Muscle of leg (tissue), 16 donors: Measurements from ENCODE around the gene RO60. TPM values are rescaled to one million over a fixed set of nuclear protein-coding genes. Genes with fewer than 3 reads are reported as not detected.

Source experiments
- DNase-seq: peaks from one replicate; pipeline ENCODE4 v3.0.0; 2013
- H3K27ac ChIP-seq: one replicate; pipeline ENCODE4 v1.5.1; 2013; ENCODE audit warnings: mild to moderate bottlenecking, low read length, control low read depth
- H3K27me3 ChIP-seq: one replicate; pipeline ENCODE4 v1.6.1; 2013; ENCODE audit warnings: low read length; ENCODE audit not compliant: control insufficient read depth, insufficient read depth
- H3K36me3 ChIP-seq: one replicate; pipeline ENCODE4 v1.6.1; 2013; ENCODE audit warnings: low read length; ENCODE audit not compliant: control insufficient read depth, insufficient read depth
- H3K4me1 ChIP-seq: one replicate; pipeline ENCODE4 v1.6.1; 2013; ENCODE audit warnings: low read length; ENCODE audit not compliant: control insufficient read depth, insufficient read depth
- H3K4me3 ChIP-seq: one replicate; pipeline ENCODE4 v1.5.1; 2013; ENCODE audit warnings: low read length, control low read depth
- H3K9me3 ChIP-seq: replicated peaks from 2 replicates; pipeline ENCODE4 v1.6.1; 2013; ENCODE audit warnings: low read depth, low read length; ENCODE audit not compliant: control insufficient read depth
- WGBS: methylation state at CpG from one replicate; pipeline ENCODE4 v1.1.5; 2013; ENCODE audit warnings: missing lambda C conversion rate; ENCODE audit not compliant: insufficient coverage; 5-methylcytosine and 5-hydroxymethylcytosine counted together
- long read RNA-seq, 11 donors: transcript quantifications; one replicate each; lab custom pipeline, GENCODE V29; 2026
- polyA plus RNA-seq, 8 donors: library from polyadenylated mRNA; unstranded; fragments of 120-200 nt; gene quantifications; one replicate each; pipeline versions ENCODE4 v1.2.1 to v1.2.3, GENCODE V29; 2013; ENCODE audit warnings: inconsistent platforms in 1 of 8, low replicate concordance in 1 of 8; ENCODE audit not compliant: insufficient read length in 8 of 8, insufficient read depth in 1 of 8
- total RNA-seq: library from RNA; stranded (reverse); fragments of 120-200 nt; gene quantifications from one replicate; pipeline ENCODE4 v1.2.4, GENCODE V29; 2013

RO60 gene
- total RNA-seq (67.3 TPM), polyA plus RNA-seq (10 to 100 TPM; 15.1 to 31.4 (median 25.0) TPM)
- long read RNA-seq, donor 1, partial matches to known transcripts: 9 of 12 reads
- long read RNA-seq, donor 1, other reads (novel, unspliced or antisense): 0 of 12 reads
- long read RNA-seq, donor 2: 0 reads
- long read RNA-seq, donor 3, full-length matches to known transcripts: 4 of 4 reads
- long read RNA-seq, donor 3, partial matches to known transcripts: 0 of 4 reads
- long read RNA-seq, donor 3, other reads (novel, unspliced or antisense): 0 of 4 reads
- long read RNA-seq, donor 4, partial matches to known transcripts: 0 of 1 reads
- long read RNA-seq, donor 4, other reads (novel, unspliced or antisense): 0 of 1 reads
- long read RNA-seq, donor 5, full-length matches to known transcripts: 7 of 7 reads
- long read RNA-seq, donor 5, partial matches to known transcripts: 0 of 7 reads
- long read RNA-seq, donor 5, other reads (novel, unspliced or antisense): 0 of 7 reads
- long read RNA-seq, donor 6, full-length matches to known transcripts: 7 of 61 reads
- long read RNA-seq, donor 6, partial matches to known transcripts: 54 of 61 reads
- long read RNA-seq, donor 6, other reads (novel, unspliced or antisense): 0 of 61 reads
- long read RNA-seq, donor 7, full-length matches to known transcripts: 8 of 8 reads
- long read RNA-seq, donor 7, partial matches to known transcripts: 0 of 8 reads
- long read RNA-seq, donor 7, other reads (novel, unspliced or antisense): 0 of 8 reads
- long read RNA-seq, donor 8, transcript TROVE2-206 (9 exons, 2,143 nt): major isoform, 6 of 14 reads
- long read RNA-seq, donor 8, partial matches to known transcripts: 6 of 14 reads
- long read RNA-seq, donor 8, other reads (novel, unspliced or antisense): 0 of 14 reads
- long read RNA-seq, donor 9, partial matches to known transcripts: 43 of 45 reads
- long read RNA-seq, donor 9, other reads (novel, unspliced or antisense): 0 of 45 reads
- long read RNA-seq, donor 10, full-length matches to known transcripts: 8 of 14 reads
- long read RNA-seq, donor 10, partial matches to known transcripts: 6 of 14 reads
- long read RNA-seq, donor 10, other reads (novel, unspliced or antisense): 0 of 14 reads
- long read RNA-seq, donor 11, full-length matches to known transcripts: 10 of 43 reads
- long read RNA-seq, donor 11, partial matches to known transcripts: 33 of 43 reads
- long read RNA-seq, donor 11, other reads (novel, unspliced or antisense): 0 of 43 reads

DNA sequence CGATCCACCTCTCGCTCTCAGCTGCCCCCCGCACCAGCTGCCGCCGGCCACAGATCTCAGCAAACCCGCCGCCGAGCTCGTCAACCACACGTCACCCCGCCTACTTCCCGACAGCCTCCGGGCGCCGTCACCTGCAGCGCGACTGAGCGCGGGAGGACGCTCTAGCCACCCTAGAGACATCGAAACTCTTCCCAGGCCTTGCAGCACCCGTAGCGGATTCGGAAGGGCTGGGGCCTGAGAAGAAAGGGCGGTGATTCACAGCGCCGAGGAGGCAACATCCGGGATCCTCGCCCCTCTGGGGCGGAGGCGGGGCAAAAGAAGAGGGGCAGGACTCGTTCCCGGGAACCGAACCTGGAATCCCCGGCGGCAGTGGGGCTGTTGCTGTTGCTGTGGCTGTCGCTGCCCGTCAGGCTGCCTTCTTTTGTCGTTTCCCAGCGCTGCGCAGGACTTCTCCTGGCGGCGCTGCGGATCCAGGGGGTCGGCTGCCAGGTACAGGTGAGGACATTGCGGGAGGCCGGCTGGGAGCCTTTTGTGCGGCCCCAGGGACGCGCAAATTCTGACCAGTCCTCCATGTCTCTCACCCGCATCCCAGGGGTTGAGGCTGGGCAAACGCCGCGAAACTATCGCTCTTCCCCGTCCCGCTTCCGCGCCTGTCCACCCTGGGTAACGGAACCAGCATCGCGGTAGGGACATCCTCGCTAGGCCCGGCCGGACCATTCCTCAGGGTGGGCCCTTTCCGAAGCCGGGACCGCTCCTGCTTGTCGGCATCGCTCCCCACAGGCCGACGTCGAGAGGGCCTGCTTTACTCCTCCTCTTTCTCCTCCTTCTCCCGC lies at the start of gene RO60, which contains the start of gene UCHL5:
Gene RO60, plus strand, starts transcription at position 331 of the 833 bp plus-strand sequence. CDS start 9,443 bp downstream, outside the sequence.
Gene UCHL5, minus strand, starts transcription at position 79 of the 833 bp plus-strand sequence. CDS start 100 bp downstream, outside the sequence.
- Histone ChIP-seq H3K4me3 (peak within 1 kb of the TSS; percentile 78), H3K27me3 (no peaks in the 10 kb centered on the region), H3K4me1 (peaks cover 8% of the 10 kb centered on the region), H3K36me3 (no peaks in the 10 kb centered on the region), H3K27ac (peak within 1 kb of the TSS; percentile 98), H3K9me3 (no peaks in the 10 kb centered on the region)
- WGBS: under 1% methylated on average over 62 of the region's 74 CpGs
- DNase-seq: peak; percentile 99

GRCh38 chr1:193011406-193011805 lies 48.0 kb upstream of the RO60 start:
- H3K27me3 ChIP-seq: no peaks in the 10 kb centered on the region

GRCh38 chr1:193013005-193013404 lies 46.4 kb upstream of the RO60 start:
- WGBS: no CpG with 5 or more reads among the region's 2 CpGs
- H3K4me3 ChIP-seq: no peak overlapping the region
- H3K27ac ChIP-seq: peak overlapping the region; percentile 62
- peak; percentile 85 for DNase-seq
- H3K36me3 ChIP-seq: no peaks in the 10 kb centered on the region
- H3K27me3 ChIP-seq: no peaks in the 10 kb centered on the region
- peaks cover 2% of the 10 kb centered on the region for H3K4me1 ChIP-seq
- no peaks in the 10 kb centered on the region for H3K9me3 ChIP-seq

More at GRCh38 chr1:193011406-193011805, 48.0 kb upstream of the RO60 start:
- Histone ChIP-seq H3K4me3 (no peak overlapping the region), H3K36me3 (no peaks in the 10 kb centered on the region), H3K27ac (no peak overlapping the region), H3K9me3 (no peaks in the 10 kb centered on the region), H3K4me1 (peaks cover 2% of the 10 kb centered on the region)
- no peak for DNase-seq
- WGBS: no CpG with 5 or more reads among the region's 1 CpG

- no peaks in the 10 kb centered on the region for H3K9me3 ChIP-seq
- no peaks in the 10 kb centered on the region for H3K27me3 ChIP-seq
- H3K36me3 ChIP-seq: no peaks in the 10 kb centered on the region
- no CpG with 5 or more reads among the region's 7 CpGs for WGBS
- DNase-seq: peak; percentile 28
- H3K4me1 ChIP-seq: peaks cover 2% of the 10 kb centered on the region
- no peak overlapping the region for H3K4me3 ChIP-seq
- H3K27ac ChIP-seq: peak overlapping the region; percentile 60
These were observed 45.7 kb upstream of the RO60 start for GRCh38 chr1:193013707-193014106.

DNA sequence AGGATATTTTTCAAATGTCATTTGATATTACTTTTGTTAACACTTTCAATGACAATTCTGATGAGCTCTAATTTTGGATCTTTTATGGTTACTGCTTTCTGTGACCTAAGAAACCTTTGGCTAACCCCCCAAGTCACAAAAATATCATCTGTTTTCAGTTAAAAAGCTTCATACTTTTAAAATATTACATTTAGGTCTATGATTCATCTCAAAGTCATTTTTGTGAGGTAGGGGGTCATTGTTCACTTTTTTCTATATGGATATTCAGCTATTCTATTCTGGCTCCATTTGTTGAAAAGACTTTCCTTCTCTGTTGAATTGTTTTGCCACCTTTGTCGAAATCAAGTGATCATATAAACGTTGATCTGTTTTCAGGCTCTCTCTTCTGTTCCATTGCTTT lies 45.0 kb upstream of the RO60 start:
- Histone ChIP-seq H3K36me3 (no peaks in the 10 kb centered on the region), H3K27ac (no peak overlapping the region), H3K4me1 (peaks cover 2% of the 10 kb centered on the region), H3K4me3 (no peak overlapping the region), H3K9me3 (no peaks in the 10 kb centered on the region), H3K27me3 (no peaks in the 10 kb centered on the region)
- DNase-seq: peak; percentile 61
- WGBS: no CpG with 5 or more reads among the region's 2 CpGs

- H3K4me3 ChIP-seq: no peak overlapping the region
- H3K9me3 ChIP-seq: no peaks in the 10 kb centered on the region
- H3K27me3 ChIP-seq: no peaks in the 10 kb centered on the region
- H3K4me1 ChIP-seq: peaks cover 2% of the 10 kb centered on the region
- no peaks in the 10 kb centered on the region for H3K36me3 ChIP-seq
- no peak overlapping the region for H3K27ac ChIP-seq
- DNase-seq: no peak
These were observed 42.6 kb upstream of the RO60 start for GRCh38 chr1:193016788-193017187.

DNA sequence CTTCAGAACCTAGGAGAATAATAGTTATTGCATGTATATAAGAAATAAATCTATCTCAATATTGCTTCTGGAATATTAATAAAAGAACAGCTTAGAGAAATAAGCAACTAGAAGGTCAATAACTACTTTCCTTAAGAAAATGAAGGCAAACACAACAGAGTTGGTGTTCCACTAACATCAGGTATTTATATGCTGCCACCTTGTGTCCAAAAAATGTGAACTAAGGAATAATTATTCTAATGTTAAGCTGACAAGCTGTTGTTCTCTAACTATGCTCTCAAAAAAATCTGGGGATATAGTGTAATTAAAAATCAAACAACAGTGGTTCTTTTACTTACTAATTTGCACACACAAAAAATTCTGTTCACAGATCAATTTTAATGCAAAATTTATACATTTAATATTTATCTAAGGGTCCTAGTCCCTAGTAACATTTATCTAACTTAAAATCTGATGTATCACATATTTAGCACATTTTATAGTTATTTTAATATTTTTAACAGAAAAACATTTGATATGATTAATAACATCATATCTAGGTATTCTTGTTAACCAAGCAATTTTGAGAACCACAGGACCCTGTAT lies 39.9 kb upstream of the RO60 start:
- no peak overlapping the region for H3K27ac ChIP-seq
- H3K4me1 ChIP-seq: no peaks in the 10 kb centered on the region

GRCh38 chr1:193025218-193025617 lies 34.2 kb upstream of the RO60 start:
- Histone ChIP-seq H3K4me1 (no peaks in the 10 kb centered on the region), H3K27ac (no peak overlapping the region), H3K36me3 (peaks cover 3% of the 10 kb centered on the region), H3K9me3 (no peaks in the 10 kb centered on the region), H3K27me3 (no peaks in the 10 kb centered on the region), H3K4me3 (no peak overlapping the region)
- no peak for DNase-seq

More for the DNA sequence above, 39.9 kb upstream of the RO60 start:
- Histone ChIP-seq H3K9me3 (no peaks in the 10 kb centered on the region), H3K36me3 (no peaks in the 10 kb centered on the region), H3K27me3 (no peaks in the 10 kb centered on the region), H3K4me3 (no peak overlapping the region)
- DNase-seq: peak; percentile 71

GRCh38 chr1:193030280-193030679 lies 29.1 kb upstream of the RO60 start:
- WGBS: no CpG with 5 or more reads among the region's 1 CpG
- no peaks in the 10 kb centered on the region for H3K27me3 ChIP-seq
- peaks cover 2% of the 10 kb centered on the region for H3K36me3 ChIP-seq
- no peak overlapping the region for H3K27ac ChIP-seq
- H3K4me1 ChIP-seq: no peaks in the 10 kb centered on the region
- no peak for DNase-seq
- no peaks in the 10 kb centered on the region for H3K9me3 ChIP-seq
- H3K4me3 ChIP-seq: no peak overlapping the region
